ENCODE measurements around the gene SNAPC4. TPM values are rescaled to one million over a fixed set of nuclear protein-coding genes. Genes with fewer than 3 reads are reported as not detected.

Gene SNAPC4
- total and polyA plus RNA-seq, 2 of the 8 experiments (the other 6 are each of a cell fraction or from before 2014, with no cell fraction given): 6.9 to 18.1 TPM

DNA sequence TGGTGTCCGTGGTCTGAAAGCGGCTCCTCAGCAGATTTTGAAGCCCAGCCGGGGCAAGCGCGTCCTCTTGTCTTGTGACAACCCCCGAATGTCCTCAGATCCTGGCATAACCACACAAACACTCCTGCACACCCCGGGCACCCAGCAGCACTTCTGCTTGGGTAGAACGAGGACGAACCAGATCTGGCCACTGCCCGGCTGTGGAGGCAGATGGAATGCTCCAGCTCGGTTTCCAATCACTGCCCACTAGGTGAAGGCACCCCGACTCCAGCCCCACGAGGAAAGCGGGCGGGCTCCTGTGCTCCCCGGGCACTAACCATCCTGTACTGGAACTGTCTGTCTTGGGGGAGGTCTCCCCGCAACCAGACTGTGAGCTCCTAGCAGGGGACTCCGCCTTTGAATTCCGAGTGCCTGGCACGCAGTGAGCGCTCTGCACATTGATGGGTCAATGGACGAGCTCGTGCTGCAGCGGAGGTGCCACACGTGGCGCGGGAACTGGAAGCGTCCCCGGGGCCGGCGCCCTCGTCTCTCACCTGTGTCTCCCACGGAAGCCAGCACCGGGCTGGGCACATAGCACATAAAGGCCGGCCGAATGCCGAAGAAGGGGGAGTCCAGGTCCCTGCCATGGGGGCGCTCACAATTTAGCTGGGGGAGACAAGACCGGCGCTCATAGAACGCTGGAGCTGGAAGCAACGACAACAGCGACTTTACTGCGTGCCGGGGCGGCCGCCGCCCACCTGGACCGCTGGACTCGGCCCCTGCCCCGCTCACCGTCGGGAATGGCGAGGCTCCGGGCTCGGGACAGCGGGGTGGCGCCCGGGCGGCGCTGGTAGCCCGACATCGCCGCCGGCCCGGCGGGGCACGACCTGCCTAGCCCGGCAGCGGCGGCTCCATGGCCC is 9.8 kb upstream of the SNAPC4 start:
- peak overlapping the region; percentile 71 for H3K27ac ChIP-seq (ENCODE audit: low read depth, low read length)
- no peak overlapping the region for H4K5ac ChIP-seq (ENCODE audit: insufficient read length, low read depth, low read length)
- H3K56ac ChIP-seq (replicated peaks; ENCODE audit: insufficient read length, low read depth, low read length): peak overlapping the region; percentile 80
- peak overlapping the region; percentile 65 for H4K91ac ChIP-seq (replicated peaks; ENCODE audit: insufficient read length, low read length)
- peak overlapping the region; percentile 75 to 93 (median 90) for H3K4me3 ChIP-seq (ENCODE audit: extremely low read depth in 1 of 4, insufficient read depth in 2 of 4, low read depth in 3 of 4, low read length in 4 of 4)
- no peak overlapping the region for H2BK12ac ChIP-seq (ENCODE audit: low read depth, low read length)
- no peak overlapping the region for H2BK20ac ChIP-seq (ENCODE audit: low read length)
- H3K9ac ChIP-seq (replicated peaks in 1 of 4; ENCODE audit: extremely low read depth in 1 of 4, low read depth in 3 of 4, low read length in 3 of 4): peak overlapping the region; percentile 68 to 85 (median 80)
- peaks cover 21 to 50% (median 41%) of the 10 kb centered on the region in 4 experiments for H3K36me3 ChIP-seq (ENCODE audit: control insufficient read depth in 2 of 4, insufficient read depth in 4 of 4, low read length in 3 of 4)
- H2BK120ac ChIP-seq (replicated peaks; ENCODE audit: low read depth, low read length): no peak overlapping the region
- CTCF ChIA-PET (ENCODE audit: partially characterized antibody): interaction anchor here (0.7 to 2.0 kb wide), 10 partner anchors 9 to 220 kb away, joined by 3 to 10 read pairs (median 3); partner anchors contain the start of gene DNLZ
- no peaks in the 10 kb centered on the region for H3K9me3 ChIP-seq (ENCODE audit: insufficient read depth in 2 of 2, low read depth in 1 of 2, low read length in 1 of 2)
- no peak overlapping the region for H2AFZ ChIP-seq (ENCODE audit: low read length)
- peak overlapping the region; percentile 71; the same call in 1 of the 2 replicates for H2BK5ac ChIP-seq (ENCODE audit: low read depth, low read length)
- H3K18ac ChIP-seq (ENCODE audit: extremely low read depth, low read length): 0 out of 2 replicates have a peak overlapping the region, but pooled peaks have one; percentile 32
- H2AK5ac ChIP-seq (ENCODE audit: low read depth, low read length): no peak overlapping the region
- POLR2A ChIA-PET (ENCODE audit: partially characterized antibody): interaction anchor here (0.7 to 8.0 kb wide), 28 partner anchors 8 to 219 kb away, joined by 3 to 123 read pairs (median 4); partner anchors contain the start of genes CARD9, DNLZ and SNAPC4
- peaks cover 0 to 3% (median 3%) of the 10 kb centered on the region in 4 experiments; a peak in 4 of 7 replicates for H3K4me1 ChIP-seq (replicated peaks in 1 of 4; ENCODE audit: control insufficient read depth in 3 of 4, insufficient read depth in 4 of 4, low read length in 3 of 4)
- no peak overlapping the region for H3K23ac ChIP-seq (ENCODE audit: insufficient read length)
- 22% methylated on average over 52 of the region's 71 CpGs; no CpG with 5 or more reads in 1 of the 2 experiments for WGBS, 2 experiments (ENCODE audit: extremely low coverage in 1 of 2, insufficient coverage in 1 of 2, insufficient read length in 1 of 2, insufficient replicate concordance in 2 of 2, low coverage in 1 of 2, low lambda C conversion rate in 2 of 2, missing lambda C conversion rate in 1 of 2)
- peaks cover 20% of the 10 kb centered on the region for H3K79me1 ChIP-seq (ENCODE audit: low read depth, low read length)
- H3K27me3 ChIP-seq (replicated peaks in 1 of 4; ENCODE audit: control insufficient read depth in 3 of 4, extremely low read depth in 1 of 4, insufficient read depth in 3 of 4, low read length in 3 of 4): no peaks in the 10 kb centered on the region
- H4K8ac ChIP-seq (ENCODE audit: extremely low read depth, insufficient read depth, low read length): peak overlapping the region; percentile 81
- H3K4ac ChIP-seq (replicated peaks; ENCODE audit: insufficient read length, low read depth, low read length): peak overlapping the region; percentile 33
- TF ChIP-seq CHD1 (IDR thresholded peaks at IDR 0.05; ENCODE audit: low read depth, low read length) (no peak), KDM4A (IDR thresholded peaks at IDR 0.05; ENCODE audit: low read depth, low read length, severe bottlenecking) (peak; percentile 60), GABPA (IDR thresholded peaks at IDR 0.05; ENCODE audit: borderline replicate concordance, insufficient read depth, low read length) (0 out of 2 replicates have a peak, but pooled peaks have one; percentile 11), POLR2A (IDR thresholded peaks at IDR 0.05; ENCODE audit: control extremely low read depth in 1 of 2, low read depth in 2 of 2, low read length in 2 of 2) (no peak)
- TF ChIP-seq, protein P1, sequence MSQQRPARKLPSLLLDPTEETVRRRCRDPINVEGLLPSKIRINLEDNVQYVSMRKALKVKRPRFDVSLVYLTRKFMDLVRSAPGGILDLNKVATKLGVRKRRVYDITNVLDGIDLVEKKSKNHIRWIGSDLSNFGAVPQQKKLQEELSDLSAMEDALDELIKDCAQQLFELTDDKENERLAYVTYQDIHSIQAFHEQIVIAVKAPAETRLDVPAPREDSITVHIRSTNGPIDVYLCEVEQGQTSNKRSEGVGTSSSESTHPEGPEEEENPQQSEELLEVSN (IDR thresholded peaks at IDR 0.05): peak; percentile 86
- TF ChIP-seq, protein P2, sequence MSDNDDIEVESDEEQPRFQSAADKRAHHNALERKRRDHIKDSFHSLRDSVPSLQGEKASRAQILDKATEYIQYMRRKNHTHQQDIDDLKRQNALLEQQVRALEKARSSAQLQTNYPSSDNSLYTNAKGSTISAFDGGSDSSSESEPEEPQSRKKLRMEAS (IDR thresholded peaks at IDR 0.05): peak; percentile 91
- H3K79me2 ChIP-seq (ENCODE audit: control insufficient read depth in 1 of 2, insufficient read depth in 2 of 2, low read length in 2 of 2): peaks cover 11 to 53% of the 10 kb centered on the region in 2 experiments
- FAIRE-seq: no peak
- H3K23me2 ChIP-seq (ENCODE audit: low read depth, low read length): peaks cover 9% of the 10 kb centered on the region
- no peak overlapping the region for H2BK15ac ChIP-seq (ENCODE audit: low read length)
- peaks cover 13 to 17% of the 10 kb centered on the region in 2 experiments for H4K20me1 ChIP-seq (replicated peaks in 1 of 2; ENCODE audit: control insufficient read depth in 1 of 2, insufficient read depth in 2 of 2, low read length in 2 of 2)
- H3K4me2 ChIP-seq (ENCODE audit: insufficient read depth in 1 of 2, low read depth in 2 of 2, low read length in 2 of 2): peak overlapping the region; percentile 68 to 94
- H3K14ac ChIP-seq (ENCODE audit: insufficient read length): no peak overlapping the region
- peak in 1 of 2 experiments; percentile 60 for DNase-seq (ENCODE audit: low read depth in 1 of 2, low spot score in 2 of 2)
